GM12878 (cell line): Measurements from ENCODE around the gene CARHSP1. TPM values are rescaled to one million over a fixed set of nuclear protein-coding genes. Genes with fewer than 3 reads are reported as not detected.

Experiments
- BCL11A ChIP-seq: IDR thresholded peaks from 2 replicates; pipeline ENCODE4 v1.6.1; 2011; ENCODE audit warnings: low read depth, low read length
- DPF2 ChIP-seq: fragments of 450-650 bp; IDR thresholded peaks from 2 replicates; pipeline ENCODE4 v1.6.1; 2017; ENCODE audit warnings: mild to moderate bottlenecking
- EGR1 ChIP-seq, 2 experiments: IDR thresholded peaks; 1 replicate in 1 of 2; 2 replicates in 1 of 2; pipeline ENCODE4 v1.6.1; 2011 to 2012; ENCODE audit warnings: low read depth in 2 of 2, low read length in 2 of 2, borderline replicate concordance in 1 of 2, mild to moderate bottlenecking in 1 of 2, moderate library complexity in 1 of 2
- ELK1 ChIP-seq: IDR thresholded peaks from 2 replicates; pipeline ENCODE4 v1.6.1; 2012; ENCODE audit warnings: low read depth, low read length, improper control_type of control experiment
- IKZF1 ChIP-seq: fragments of 450-650 bp; conservative IDR thresholded peaks from 2 replicates; pipeline ENCODE4 v1.6.1; 2017; ENCODE audit warnings: antibody characterized with exemption, mild to moderate bottlenecking
- PBX3 ChIP-seq: IDR thresholded peaks from 2 replicates; pipeline ENCODE4 v1.6.1; 2011; ENCODE audit warnings: mild to moderate bottlenecking, low read depth, low read length, moderate library complexity; ENCODE audit not compliant: insufficient replicate concordance
- POU2F2 ChIP-seq: IDR thresholded peaks from 3 replicates; pipeline ENCODE4 v1.6.1; 2011; ENCODE audit warnings: low read depth, mild to moderate bottlenecking, low read length, borderline replicate concordance
- RBBP5 ChIP-seq: fragments of 200-600 bp; sonication (generic); conservative IDR thresholded peaks from 2 replicates; pipeline ENCODE4 v1.6.1; 2016
- RELA ChIP-seq: fragments of 450-650 bp; IDR thresholded peaks from 2 replicates; pipeline ENCODE4 v1.8.0; 2014; ENCODE audit warnings: borderline replicate concordance; ENCODE audit not compliant: partially characterized antibody
- SPI1 ChIP-seq: IDR thresholded peaks from 2 replicates; pipeline ENCODE4 v1.6.1; 2011; ENCODE audit warnings: low read depth, mild to moderate bottlenecking, low read length, moderate library complexity, borderline replicate concordance; ENCODE audit not compliant: insufficient read depth
- SREBF2 ChIP-seq: IDR thresholded peaks from 2 replicates; pipeline ENCODE4 v1.6.1; 2012; ENCODE audit warnings: mild to moderate bottlenecking, low read length
- TCF3 ChIP-seq: IDR thresholded peaks from 2 replicates; pipeline ENCODE4 v1.6.1; 2012; ENCODE audit warnings: low read depth, mild to moderate bottlenecking, low read length, borderline replicate concordance; ENCODE audit not compliant: insufficient read depth
- ZBTB4 ChIP-seq: fragments of 450-650 bp; formaldehyde crosslinking; IDR thresholded peaks from 2 replicates; pipeline ENCODE4 v1.4.0; 2022; ENCODE audit warnings: mild to moderate bottlenecking, moderate library complexity
- polyA plus RNA-seq, 11 experiments: library from polyadenylated mRNA; depleted of rRNA in 4 of 11; unstranded in 6 of 11; stranded (reverse) in 5 of 11; fragments of >200 nt; fragmentation: Nextera tagmentation in 4 of 11; fragmentation: Illumina TruSeq in 1 of 11; extraction: Ambion mirVana in 4 of 11; extraction: Trizol in 1 of 11; gene quantifications; 1 replicate in 1 of 11; 2 replicates in 10 of 11; pipeline versions ENCODE4 v1.2.1 to v1.2.3, GENCODE V29; 2011 to 2016; ENCODE audit warnings: inconsistent platforms in 2 of 11, missing spikeins in 2 of 11, low read depth in 1 of 11
- total RNA-seq, 4 experiments: library from RNA; depleted of rRNA in 3 of 4; stranded (reverse); fragments of >200 nt in 3 of 4; fragmentation: Illumina TruSeq in 1 of 4; extraction: Trizol in 1 of 4; gene quantifications; 2 replicates each; pipeline versions ENCODE4 v1.2.1 to v1.2.3, GENCODE V29; 2013 to 2021

The CARHSP1 gene
- total and polyA plus RNA-seq, 10 of the 15 experiments (the other 5 are each of a cell fraction or from before 2014, with no cell fraction given), result 5.5 to 112 (median 67.0) TPM

- TF ChIP-seq BCL11A (0 out of 2 replicates have a peak, but pooled peaks have one; percentile 15), RBBP5 (no peak), PBX3 (no peak), SREBF2 (no peak), POU2F2 (no peak), ZBTB4 (CRISPR knock-in tag) (no peak), DPF2 (peak; percentile 77; the same call in 1 of the 2 replicates), TCF3 (no peak), ELK1 (no peak), SPI1 (peak; percentile 44; the same call in 1 of the 2 replicates), RELA (no peak), IKZF1 (peak; percentile 34; the same call in 1 of the 2 replicates), EGR1 (IDR thresholded peaks at IDR 0.05; ENCODE audit: borderline replicate concordance in 1 of 2, low read depth in 2 of 2, low read length in 2 of 2) (no peak)
- TF ChIP-seq, all 136 proteins: peak for 25
Observed at GRCh38 chr16:8818504-8819270, 50.1 kb downstream of the CARHSP1 start (continued).
